GM20000 (cell line): ENCODE data around the gene SULT4A1.

Source experiments
- DNase-seq: peaks from one replicate; pipeline ENCODE4 v3.0.0; 2012; ENCODE audit warnings: low spot score
- CTCF ChIP-seq: IDR thresholded peaks from 2 replicates; pipeline ENCODE4 v1.5.1; 2012; ENCODE audit warnings: mild to moderate bottlenecking, control low read depth; ENCODE audit errors: extremely low read depth, missing control alignments

The SULT4A1 gene

DNA sequence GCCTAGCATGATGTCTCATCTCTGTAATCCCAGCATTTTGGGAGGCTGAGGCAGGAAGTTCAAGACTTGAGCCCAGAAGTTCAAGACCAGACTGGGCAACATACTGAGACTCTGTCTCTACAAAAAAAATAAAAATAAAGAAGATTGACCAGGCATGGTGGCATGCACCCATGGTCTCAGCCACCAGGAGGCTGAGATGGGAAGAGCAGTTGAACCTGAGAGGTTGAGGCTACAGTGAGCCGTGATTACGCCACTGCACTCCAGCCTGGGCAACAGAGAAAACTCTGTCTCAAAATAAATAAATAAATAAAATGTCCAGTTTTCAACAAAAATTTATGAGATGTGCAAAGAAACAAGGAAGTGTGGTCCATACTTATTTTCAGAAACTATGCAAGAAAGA, 78.5 kb downstream of the SULT4A1 start:
- TF ChIP-seq CTCF, result no peak
- DNase-seq, result no peak

DNA sequence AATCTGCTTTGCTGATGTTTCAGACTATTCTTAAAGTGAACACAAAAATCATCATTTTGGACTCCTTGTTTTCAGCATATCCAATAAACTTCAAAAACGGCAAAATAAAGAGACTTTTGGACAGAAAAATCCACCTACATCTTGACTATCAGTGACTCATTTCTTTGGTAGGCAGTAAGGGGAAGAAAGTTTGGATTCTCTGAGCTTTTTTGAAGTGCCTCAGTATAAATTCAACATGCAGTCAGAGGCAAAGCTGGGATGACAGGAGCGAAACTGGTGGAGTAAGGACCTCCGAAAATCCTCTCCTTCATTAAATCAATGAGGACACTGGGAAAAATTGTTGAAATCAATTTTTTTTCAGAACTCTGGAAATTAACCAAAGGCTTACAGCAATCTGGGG, 79.9 kb downstream of the SULT4A1 start:
- no peak for DNase-seq
- no peak for TF ChIP-seq CTCF

GRCh38 chr22:43777286-43777685, 85.0 kb downstream of the SULT4A1 start:
- DNase-seq, result no peak
- no peak for TF ChIP-seq CTCF

DNA sequence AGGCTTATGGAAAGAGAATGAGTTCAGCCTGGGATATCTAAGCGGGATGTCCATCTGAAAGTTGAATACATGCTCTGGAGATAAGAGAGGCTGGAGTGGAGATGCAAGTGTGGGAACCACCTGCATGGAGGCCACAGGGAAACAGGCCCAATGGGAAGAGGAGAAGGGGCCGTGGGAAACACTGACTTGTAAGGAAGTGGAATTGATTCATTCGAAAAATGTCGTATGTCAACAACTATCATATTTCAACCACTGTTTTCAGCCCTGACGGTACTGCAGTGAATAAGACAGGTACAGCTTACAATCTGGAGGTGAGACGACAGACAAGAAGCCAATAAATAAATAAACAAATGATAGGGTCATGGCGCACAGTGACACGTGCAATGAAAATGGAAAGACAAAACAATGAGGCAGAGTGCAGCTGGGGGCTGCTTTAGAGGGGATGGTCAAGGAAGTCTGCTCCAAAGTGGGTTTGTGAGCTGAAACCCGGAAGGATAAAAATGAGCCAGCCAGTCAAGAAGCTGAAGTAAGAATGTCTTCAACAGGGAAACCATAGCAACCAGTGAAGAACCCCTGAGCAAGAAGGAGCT, 86.1 kb downstream of the SULT4A1 start:
- no peak for TF ChIP-seq CTCF
- no peak for DNase-seq
